Measurements from ENCODE around the gene APOLD1. TPM values are rescaled to one million over a fixed set of nuclear protein-coding genes. Genes with fewer than 3 reads are reported as not detected.

APOLD1 gene
- total RNA-seq, 3 donors from 2014 or later: 26.7 to 236 (median 41.4) TPM

- Histone ChIP-seq H3K27me3 (no peaks in the 10 kb centered on the region), H3K36me3 (no peaks in the 10 kb centered on the region), H3K4me1 (peaks cover 0 to 7% of the 10 kb centered on the region in 2 donors), H3K27ac (no peak overlapping the region), H3K9me3 (no peaks in the 10 kb centered on the region), H3K4me3 (no peak overlapping the region)
- intact Hi-C loops (cut with DNase I; ENCODE audit: low total_unique reads): no loop called here
- no peak for TF ChIP-seq POLR2AphosphoS5 (IDR thresholded peaks at IDR 0.05)
- TF ChIP-seq POLR2A (IDR thresholded peaks at IDR 0.05): no peak
- no peak for TF ChIP-seq CTCF (IDR thresholded peaks at IDR 0.05)
- no peak for DNase-seq (ENCODE audit: low spot score in 2 of 2)
These were observed 11.7 kb downstream of the APOLD1 start for GRCh38 chr12:12796928-12797793.

GRCh38 chr12:12797794-12798152 is 12.3 kb downstream of the APOLD1 start:
- Histone ChIP-seq H3K27ac (no peak overlapping the region), H3K4me3 (no peak overlapping the region), H3K36me3 (no peaks in the 10 kb centered on the region), H3K27me3 (no peaks in the 10 kb centered on the region), H3K4me1 (peaks cover 0 to 1% of the 10 kb centered on the region in 2 donors), H3K9me3 (no peaks in the 10 kb centered on the region)
- no peak for DNase-seq (ENCODE audit: low spot score in 2 of 2)
- intact Hi-C loops (cut with DNase I; ENCODE audit: low total_unique reads): no loop called here
- TF ChIP-seq POLR2AphosphoS5 (IDR thresholded peaks at IDR 0.05): no peak
- TF ChIP-seq POLR2A (IDR thresholded peaks at IDR 0.05): no peak
- TF ChIP-seq CTCF (IDR thresholded peaks at IDR 0.05): no peak

GRCh38 chr12:12798480-12798879 is 13.0 kb downstream of the APOLD1 start:
- no peaks in the 10 kb centered on the region for H3K36me3 ChIP-seq
- no peak overlapping the region for H3K4me3 ChIP-seq
- H3K27ac ChIP-seq: no peak overlapping the region
- no peak for DNase-seq (ENCODE audit: low spot score in 2 of 2)
- TF ChIP-seq POLR2A (IDR thresholded peaks at IDR 0.05) (no peak), CTCF (IDR thresholded peaks at IDR 0.05) (no peak), POLR2AphosphoS5 (IDR thresholded peaks at IDR 0.05) (no peak)
- H3K27me3 ChIP-seq: no peaks in the 10 kb centered on the region
- H3K9me3 ChIP-seq: no peaks in the 10 kb centered on the region
- intact Hi-C loops (cut with DNase I; ENCODE audit: low total_unique reads): no loop called here
- no peaks in the 10 kb centered on the region for H3K4me1 ChIP-seq

- Histone ChIP-seq H3K27ac (no peak overlapping the region), H3K9me3 (no peaks in the 10 kb centered on the region)
- intact Hi-C loops (cut with DNase I; ENCODE audit: low total_unique reads): no loop called here
These were observed 13.9 kb downstream of the APOLD1 start for GRCh38 chr12:12799163-12799920.

More at GRCh38 chr12:12799163-12799920, 13.9 kb downstream of the APOLD1 start:
- H3K36me3 ChIP-seq: no peaks in the 10 kb centered on the region
- no peaks in the 10 kb centered on the region for H3K4me1 ChIP-seq
- no peak for DNase-seq (ENCODE audit: low spot score in 2 of 2)
- TF ChIP-seq CTCF (IDR thresholded peaks at IDR 0.05) (no peak), POLR2AphosphoS5 (IDR thresholded peaks at IDR 0.05) (no peak), POLR2A (IDR thresholded peaks at IDR 0.05) (no peak)
- no peaks in the 10 kb centered on the region for H3K27me3 ChIP-seq
- no peak overlapping the region for H3K4me3 ChIP-seq
